HG02885 (cell line): ENCODE results near the gene STK10.

Experiments used
- ATAC-seq: cut with Tn5 transposase; IDR thresholded peaks from one replicate; pipeline ENCODE4 v1.9.1; 2021; ENCODE audit warnings: mild to moderate bottlenecking; ENCODE audit not compliant: unreplicated experiment, poor library complexity

The STK10 gene

DNA sequence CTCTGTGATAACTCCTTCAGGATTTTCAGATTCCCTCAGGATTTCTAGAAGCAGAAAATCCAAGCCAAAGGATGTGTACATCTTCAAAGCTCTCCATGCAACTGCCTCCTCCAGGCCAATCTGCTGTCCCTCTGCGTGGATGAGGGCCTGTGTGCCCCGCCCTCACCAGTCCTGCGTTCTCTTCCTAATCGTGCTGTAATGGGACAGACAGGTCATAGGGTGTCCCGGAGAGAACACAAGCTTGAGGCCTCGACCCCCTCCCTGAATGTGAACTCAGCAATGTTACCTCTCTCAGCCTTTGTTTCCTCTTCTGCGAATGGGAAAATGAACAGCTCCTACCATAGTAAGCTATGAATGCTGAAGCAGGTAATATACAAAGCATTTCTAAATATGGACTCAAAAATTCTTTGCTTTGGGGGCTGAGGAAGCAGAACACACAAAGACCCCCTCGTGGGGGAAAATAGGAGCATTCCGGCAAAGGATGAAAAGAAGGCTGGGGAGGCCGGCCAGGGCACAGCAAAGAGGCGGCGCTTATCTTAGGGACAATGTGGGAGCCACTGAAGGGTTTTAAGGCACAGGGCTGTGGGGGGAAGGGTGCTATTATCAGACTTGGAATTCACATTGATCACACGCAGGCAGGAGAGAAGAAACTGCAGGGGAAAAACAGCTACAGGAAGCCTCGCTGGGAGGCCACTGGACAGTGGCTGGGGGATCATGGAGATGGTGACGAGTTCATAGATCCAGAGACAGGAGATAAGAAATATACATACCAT lies 124.4 kb downstream of the STK10 start:
- ATAC-seq, result no peak

DNA sequence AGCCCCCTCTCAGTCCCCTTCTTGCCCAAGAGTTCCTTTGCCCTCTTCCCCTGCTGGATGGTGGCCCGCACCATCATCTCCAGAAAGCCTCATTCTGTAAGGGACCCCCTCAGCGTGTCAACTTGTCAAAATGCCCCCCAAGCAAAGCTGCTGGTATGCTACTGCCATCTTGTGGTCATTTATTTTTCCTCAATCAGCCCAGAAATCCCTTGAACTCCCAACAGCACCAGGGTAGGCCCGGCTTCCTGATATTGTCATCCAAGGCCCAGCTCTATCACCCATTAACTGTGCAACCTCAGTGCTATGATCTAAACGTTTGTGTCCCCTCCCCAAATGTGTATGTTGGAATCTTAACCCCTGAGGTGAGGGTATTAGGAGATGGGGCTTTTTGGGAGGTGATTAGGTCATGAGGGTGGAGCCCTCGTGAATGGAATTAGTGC lies 128.3 kb downstream of the STK10 start:
- no peak for ATAC-seq

DNA sequence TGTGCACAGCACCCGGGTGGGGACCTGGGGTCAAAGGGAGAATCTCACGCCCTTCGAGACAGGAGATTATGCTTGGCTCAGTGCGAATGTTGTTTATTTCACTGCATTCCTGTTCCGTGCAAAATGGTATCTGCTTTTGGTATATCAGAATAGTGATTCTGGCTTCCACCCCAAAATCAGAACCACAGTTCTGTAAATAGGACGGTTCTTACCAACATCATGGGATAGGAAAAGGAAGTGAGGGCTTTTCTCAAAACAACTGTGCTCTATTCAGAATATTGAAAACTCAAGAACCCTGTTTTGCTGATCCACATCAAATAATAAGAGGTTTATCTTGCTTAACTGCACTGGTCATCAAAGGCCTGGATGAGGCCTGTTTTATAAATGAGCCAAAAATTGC lies 129.9 kb downstream of the STK10 start:
- ATAC-seq, result no peak

DNA sequence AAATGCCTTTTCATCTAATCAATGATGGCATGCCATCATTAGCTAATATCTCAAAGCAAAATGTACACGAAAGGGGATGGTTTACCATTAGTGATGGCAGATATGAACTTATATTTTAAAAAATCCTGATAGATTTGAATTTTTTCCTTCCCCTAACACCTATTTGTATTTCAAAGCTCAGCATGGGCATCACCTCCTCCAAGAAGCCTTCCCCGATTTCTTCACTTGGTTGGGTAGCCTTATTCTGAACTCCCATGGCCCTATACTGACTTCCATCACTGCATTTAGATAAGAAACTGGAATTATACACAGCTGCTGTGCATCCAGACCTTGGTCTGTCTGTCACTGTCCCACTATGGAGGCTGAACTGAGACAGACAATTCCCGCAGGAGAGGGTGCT lies 132.0 kb downstream of the STK10 start:
- ATAC-seq, result no peak

DNA sequence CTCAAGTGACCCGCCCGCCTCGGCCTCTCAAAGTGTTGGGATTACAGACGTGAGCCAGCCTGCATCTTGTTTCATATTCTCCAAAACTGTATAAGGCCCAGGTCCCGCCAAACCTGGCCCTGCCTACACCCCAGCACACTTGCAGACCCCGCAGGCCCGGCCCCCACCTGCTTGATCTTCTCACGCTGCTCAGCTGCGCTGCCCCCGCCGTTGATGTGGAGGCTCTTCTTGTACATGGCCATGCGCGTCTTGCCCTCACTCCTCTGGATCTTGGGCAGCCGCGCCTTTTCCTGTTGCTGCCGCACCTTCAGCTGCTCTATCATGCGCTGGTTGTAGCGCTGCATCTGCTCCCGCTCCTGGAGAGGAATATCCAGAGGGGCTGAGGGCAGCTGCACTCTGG lies 132.6 kb downstream of the STK10 start:
- ATAC-seq, result no peak

DNA sequence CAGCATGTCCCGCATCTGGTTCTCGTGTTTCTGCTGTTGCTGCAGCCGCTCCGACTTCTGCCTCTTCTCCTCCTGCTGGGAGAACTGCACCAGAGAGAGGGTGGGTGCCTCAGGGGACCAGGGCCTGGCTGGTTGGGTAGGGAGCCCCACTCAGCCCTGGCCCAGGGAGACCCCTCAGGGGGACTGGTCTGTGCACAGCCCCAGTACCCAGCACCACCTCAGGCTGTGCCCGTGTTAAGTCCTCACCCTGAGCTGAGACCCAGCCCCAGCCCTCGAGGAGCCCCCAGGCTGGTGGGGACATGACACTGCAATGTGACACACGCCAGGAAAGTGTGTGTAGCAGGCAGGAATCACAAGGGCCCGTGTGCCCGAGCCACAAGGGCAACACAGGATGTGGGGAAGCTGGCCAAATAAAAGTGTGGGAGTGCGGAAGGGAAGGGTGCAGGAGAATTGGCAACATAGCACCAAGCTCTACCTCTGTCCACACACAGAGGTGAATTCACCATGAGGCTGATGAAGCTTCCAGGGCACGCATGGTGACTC lies 133.3 kb downstream of the STK10 start:
- no peak for ATAC-seq

DNA sequence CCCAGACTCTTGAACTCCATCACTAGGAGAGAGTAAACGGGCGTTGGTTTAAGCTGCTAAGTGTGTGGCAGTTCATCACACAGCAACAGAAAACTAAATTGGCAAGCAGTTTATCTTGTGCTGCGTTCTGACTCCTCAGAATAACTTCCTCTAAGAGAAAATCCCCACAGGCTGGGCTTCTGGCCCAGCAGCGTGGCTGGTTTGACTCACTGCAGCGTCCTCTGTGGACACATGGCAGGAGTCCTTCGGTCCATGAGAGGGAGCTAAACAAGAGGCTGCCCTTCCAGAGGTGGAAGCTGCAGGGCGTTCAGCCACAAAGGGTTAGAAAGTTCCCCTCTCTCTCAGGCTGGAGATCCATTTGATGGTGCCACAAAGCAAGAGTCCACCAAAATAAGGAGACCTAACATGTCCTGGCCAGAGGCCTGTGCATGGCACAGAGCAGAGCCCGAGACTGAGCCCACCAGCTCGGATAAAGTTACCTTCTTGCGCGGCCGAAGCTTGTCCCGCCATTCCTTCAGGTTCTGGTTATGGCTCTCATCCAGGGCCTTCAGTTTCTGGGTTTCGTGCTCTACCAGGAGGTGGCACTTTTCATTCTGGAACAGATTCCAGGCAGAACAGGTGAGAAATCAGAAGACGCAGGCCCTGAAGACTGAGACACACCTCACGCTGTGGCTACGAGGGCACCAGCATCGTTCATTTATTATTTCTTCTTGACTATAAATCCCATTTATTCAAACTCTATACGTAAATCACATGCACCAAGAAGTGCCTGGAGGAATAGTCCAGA lies 135.4 kb downstream of the STK10 start:
- no peak for ATAC-seq

DNA sequence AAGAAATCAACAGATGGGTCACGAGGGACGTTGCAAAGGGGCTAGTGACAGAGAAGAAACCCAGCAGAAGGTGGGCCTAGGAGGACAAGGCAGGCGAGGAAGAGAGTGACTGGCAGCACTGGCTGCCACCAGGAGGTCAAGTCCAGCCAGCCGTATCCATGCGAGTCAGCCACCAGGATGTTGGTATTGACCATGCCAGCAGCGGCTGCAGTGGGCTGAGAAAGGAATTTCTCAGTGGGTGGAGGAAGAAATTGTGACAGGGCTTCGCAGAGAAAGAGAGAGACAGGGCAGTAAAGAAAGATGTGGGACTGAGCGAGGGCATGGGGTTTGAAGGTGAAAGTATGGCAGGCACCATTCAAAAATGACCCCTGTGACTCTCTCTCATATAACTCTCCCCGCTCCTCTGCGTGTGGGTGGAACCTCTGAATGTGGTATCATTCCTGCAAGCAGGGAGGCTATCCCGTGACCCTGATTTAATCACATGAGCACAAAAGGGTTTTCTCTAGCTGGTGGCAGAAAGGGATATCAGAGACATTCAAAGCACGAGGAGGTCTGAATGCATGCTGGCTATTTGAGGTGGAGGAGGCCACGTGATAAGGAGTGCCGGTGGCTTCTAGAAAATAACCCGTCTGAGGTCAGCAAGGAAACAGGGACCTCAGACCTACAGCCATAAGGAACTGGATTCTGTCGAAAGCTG lies 136.2 kb downstream of the STK10 start:
- ATAC-seq, result no peak

DNA sequence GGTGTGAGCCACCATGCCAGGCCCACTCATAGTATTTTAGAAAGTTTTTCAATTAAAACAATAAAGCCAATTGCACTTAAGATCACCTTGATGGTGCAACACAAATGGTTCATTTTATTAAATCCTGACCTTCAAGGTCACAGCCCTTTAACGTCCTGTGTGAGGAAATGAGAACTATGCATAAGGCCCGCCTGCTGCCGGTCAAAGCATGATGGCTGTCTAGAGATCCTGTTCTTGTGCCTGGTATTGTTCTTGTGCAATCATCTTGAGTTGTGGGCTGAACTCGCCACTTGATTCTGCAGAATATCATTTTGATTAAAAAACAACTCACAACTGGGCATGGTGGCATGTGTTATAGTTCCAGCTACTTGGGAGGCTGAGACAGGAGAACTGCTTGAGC lies 137.9 kb downstream of the STK10 start:
- ATAC-seq, result no peak

DNA sequence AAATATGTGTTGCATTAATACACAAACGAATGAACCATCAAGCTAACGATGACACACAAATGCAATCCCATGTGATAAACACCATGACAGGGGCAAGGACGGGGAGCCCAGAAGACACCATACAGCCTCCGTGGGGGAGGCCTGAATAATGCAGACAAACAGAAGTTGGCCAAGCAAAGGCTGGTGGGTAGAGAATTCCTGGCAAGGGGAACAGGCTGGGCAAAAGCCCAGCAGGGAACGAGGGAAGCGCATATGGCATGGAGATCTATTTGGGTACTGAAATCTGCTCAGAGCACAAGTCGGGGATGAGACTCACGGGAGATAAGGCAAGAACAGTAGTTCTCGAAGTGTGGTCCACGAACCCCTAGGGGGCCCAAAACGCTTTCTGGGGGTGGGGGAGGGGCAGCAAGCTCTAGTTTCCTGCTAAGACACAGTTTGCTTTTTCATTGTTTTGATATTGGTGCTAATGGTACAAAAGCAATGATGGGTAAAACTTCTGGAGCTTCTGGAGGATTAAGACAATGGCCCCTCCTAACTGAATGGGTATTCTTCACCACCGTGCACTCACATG lies 138.7 kb downstream of the STK10 start:
- ATAC-seq, result no peak

DNA sequence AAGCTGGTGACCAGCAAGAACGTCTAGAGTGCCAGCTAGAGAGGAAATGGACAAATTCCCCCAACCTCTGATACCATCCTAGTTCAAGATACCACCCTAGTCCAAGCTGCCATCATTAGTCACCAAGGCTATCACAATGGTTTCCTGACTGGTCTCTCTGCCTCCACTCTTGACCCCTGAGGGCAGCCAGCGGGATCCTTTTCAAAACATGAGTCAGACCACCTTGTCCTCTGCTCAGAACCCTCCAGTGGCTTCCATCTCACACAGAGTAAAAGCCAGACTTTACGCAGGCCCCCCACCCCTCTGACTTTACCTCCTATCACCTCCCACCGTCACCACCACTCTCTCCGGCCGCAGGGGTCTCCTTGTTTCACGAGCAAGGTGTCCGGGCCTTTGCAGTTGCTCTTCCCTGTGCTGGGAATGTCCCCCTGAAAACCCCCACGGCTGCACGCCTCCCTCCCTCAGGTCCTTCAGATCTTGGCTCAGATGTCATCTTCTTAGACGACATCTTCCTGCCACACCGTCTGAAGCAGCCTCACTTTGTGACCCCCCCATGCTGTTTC lies 139.4 kb downstream of the STK10 start:
- no peak for ATAC-seq

DNA sequence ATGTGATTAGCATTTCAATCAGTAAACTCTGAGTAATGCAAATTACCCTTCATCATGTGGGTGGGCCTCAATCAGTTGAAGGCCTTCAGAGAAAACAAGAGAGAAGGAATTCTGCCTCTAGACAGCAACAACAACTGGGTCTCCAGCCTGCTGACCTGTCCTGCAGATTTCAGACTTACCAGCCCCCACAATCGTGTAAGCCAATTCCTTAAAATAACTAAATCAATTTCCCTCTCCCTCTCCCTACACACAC lies 139.9 kb downstream of the STK10 start:
- ATAC-seq, result no peak

DNA sequence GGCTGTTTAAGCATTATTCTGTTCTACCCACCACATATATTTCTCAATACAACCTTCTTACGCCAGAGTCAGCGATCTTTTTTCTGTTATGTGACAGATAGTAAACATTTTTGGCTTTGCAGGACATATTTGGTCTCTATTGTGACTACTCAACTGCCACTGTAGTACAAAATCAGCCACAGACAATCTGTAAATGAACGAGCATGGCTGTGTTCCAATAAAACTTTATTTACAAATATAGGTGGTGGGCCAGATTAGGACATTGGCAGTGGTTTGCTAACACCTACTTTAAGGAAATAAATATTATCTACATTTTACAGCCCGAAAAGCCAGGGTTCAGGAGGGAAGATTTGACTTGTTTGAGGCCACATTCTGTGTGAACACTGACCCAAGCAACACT lies 141.4 kb downstream of the STK10 start:
- ATAC-seq, result no peak

DNA sequence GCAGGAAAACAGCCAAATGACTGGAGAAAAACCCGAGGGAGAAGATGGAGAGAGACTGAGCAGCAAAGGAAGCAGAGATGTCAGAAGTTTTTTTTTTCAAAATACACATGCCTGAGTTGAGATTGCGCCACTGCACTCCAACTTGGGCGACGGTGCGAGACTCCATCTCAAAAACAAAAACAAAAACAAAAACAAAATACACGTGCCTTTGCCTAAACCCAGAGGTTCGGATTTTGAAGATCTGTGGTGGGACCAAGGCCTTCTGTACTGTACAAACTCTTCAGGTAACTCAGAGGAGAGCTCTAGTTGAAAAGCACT lies 142.8 kb downstream of the STK10 start:
- no peak for ATAC-seq

DNA sequence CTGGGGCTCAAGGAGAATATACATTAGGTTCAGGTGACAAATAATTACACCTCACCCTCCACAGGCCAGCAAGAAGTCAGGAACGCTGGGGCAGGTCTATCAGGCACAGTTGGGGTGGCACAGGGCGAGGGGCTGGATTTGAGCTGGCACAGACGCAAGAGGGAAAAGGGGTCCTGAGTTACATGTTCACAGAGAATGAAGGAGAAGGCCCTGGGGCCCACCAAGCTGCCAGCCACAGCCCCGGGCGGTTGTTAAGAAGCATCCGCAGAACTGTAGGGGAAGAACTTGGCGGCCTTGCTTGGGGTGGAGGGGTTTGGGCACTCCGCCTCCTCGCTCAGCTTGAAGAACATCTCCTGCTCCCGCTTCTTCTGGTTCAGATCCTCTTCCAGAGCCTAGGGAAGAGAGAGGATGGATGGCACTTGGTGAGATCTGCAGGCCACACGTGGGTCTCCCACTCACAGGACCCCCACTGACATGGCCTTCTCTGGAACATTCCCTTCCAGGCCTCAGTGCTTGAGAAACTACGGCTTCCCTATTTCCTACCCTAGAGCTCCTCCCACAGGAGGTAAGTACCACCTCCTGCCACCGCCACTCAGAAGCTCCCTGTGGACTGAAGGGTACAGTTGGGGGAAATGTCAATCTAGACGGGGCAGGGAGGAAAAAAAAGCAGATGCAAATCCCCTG lies 143.3 kb downstream of the STK10 start:
- ATAC-seq, result no peak

DNA sequence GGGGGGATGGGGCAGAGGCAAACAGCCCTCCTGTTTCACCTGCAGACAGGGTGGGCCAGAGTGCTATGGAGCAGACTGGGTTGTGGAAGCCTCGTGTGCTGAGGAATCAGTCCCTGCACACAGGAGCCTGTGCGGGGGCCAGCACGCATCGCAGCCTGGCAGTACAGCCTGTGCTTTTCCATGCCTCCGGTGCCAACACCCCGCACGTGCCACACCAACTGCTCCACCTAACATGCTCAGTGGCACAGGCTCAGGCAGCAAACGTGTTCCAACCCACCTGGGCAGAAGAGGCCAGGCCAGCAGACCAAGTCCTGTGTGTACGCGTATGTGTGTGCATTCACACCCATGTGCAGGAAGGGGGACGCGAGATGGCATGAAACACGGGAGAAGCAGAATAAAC lies 144.2 kb downstream of the STK10 start:
- ATAC-seq, result no peak

DNA sequence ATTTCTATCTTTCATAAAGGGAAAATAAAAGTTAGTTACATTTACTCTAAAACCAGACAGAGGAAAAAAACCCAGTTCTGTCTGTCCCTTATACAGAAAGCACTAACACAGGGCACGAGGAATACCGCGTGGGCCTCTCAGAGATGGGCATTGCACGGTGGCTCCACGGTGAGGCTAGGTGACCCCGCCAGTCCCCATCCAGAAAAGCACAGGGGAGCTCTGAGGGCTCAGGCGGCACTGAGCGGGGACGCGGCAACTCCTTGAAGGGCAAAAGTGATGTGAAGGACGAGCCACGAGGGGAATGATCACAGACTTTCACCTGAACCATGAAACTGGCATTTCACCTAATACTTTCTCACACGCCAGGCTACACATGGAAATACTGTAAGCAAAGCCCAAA lies 145.8 kb downstream of the STK10 start:
- no peak for ATAC-seq

DNA sequence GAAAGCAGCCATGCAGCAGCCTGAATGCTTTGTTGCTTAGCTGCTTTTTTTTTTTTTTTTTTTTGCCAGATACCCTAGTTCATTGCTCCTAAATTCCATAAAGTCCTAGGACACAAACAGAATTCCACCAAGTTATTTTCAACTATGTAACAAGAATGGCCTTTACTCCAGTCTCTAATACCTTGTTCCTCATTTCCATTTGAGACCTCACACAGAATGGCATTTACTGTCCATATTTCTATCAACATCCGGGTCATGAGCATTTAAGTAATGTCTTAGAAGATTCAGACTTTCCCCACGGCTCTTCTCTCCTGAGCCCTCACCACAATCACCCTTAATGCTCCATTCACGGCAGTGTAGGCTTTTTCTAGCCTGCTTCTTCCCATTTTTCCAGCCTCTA lies 149.9 kb downstream of the STK10 start:
- ATAC-seq, result no peak

DNA sequence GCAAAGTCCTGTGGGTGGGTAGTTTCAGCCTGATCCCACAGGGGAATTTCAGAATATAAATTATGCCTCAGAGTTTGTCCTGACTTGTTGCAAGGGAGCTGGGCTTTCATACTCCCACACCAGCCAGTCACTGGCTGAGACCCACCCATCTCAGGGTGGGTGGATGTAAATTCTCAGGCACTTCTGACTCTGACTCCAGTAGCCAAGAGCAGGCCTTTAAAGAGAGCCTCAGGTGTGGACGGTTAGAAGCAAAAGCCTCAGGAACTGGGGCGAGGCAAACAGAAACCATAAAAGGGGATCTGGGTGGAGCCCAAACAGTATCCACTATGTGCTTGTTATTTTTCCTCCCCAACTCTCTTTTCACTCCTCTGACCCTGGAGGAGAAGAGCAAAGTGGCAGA lies 153.0 kb downstream of the STK10 start:
- ATAC-seq, result peak; percentile 98

DNA sequence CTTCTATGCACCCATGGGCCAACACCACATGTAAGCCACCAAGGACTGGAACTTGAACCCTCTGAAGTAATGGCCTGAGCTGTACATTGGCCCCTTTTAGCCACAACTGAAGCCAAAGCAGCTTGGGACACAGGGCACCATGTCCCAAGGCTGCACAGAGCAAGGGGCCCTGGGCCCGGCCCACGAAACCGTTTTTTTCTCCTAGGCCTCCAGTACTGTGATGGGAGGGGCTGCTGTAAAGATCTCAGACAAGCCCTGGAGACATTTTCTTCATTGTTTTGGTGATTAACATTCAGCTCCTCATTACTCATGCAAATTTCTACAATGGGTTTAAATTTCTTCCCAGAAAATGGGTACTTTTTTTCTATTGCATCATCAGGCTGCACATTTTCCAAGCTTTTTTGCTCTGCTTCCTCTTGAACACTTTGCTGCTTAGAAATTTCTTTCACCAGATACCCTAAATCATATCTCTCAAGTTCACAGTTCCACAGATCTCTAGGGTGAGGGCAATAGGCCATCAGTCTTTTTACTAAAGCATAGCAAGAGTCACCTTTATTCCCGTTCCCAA lies 156.0 kb downstream of the STK10 start:
- ATAC-seq, result no peak
